ENCODE data around the gene OTOP1.
"Not testable (repeated sequence)": the region's sequence is repeated elsewhere in the genome, so short reads cannot be mapped to it uniquely, and the experiment has no call there.

DNA sequence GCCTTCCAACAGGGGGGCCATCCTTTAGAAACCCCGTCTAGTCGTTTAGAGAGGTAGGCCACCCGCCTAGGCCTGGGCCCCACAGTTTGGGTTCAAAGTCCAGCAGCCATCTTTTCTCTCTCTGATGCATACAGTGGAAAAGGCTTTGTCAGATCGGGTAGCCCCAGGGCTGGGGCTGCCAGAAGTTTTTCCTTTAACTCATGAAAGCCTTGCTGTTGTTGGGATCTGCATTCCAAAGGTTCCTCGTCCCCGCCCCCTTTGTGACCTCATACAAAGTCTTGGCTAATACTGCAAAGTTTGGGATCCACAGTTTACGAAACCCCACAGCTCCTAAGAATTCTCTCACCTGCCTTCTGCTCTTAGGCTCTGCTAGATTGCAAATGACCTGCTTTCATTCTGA is 64.5 kb downstream of the OTOP1 start:
- TF ChIP-seq, protein P1, sequence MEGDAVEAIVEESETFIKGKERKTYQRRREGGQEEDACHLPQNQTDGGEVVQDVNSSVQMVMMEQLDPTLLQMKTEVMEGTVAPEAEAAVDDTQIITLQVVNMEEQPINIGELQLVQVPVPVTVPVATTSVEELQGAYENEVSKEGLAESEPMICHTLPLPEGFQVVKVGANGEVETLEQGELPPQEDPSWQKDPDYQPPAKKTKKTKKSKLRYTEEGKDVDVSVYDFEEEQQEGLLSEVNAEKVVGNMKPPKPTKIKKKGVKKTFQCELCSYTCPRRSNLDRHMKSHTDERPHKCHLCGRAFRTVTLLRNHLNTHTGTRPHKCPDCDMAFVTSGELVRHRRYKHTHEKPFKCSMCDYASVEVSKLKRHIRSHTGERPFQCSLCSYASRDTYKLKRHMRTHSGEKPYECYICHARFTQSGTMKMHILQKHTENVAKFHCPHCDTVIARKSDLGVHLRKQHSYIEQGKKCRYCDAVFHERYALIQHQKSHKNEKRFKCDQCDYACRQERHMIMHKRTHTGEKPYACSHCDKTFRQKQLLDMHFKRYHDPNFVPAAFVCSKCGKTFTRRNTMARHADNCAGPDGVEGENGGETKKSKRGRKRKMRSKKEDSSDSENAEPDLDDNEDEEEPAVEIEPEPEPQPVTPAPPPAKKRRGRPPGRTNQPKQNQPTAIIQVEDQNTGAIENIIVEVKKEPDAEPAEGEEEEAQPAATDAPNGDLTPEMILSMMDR (IDR thresholded peaks at IDR 0.05; ENCODE audit: insufficient read depth, low read length): not testable (repeated sequence)
- not testable (repeated sequence) for TF ChIP-seq POLR2AphosphoS5, GABPA (IDR thresholded peaks at IDR 0.05; ENCODE audit: low read depth)
